ENCODE data around the gene PLPPR1. TPM values are rescaled to one million over a fixed set of nuclear protein-coding genes. Genes with fewer than 3 reads are reported as not detected.

Gene PLPPR1
- total and polyA plus RNA-seq, 2 donors (not counting 1 experiment from before 2014, with no cell fraction given) = not detected

- Histone ChIP-seq H2AFZ (ENCODE audit: low read length) (no peak overlapping the region), H3K4me3 (replicated peaks in 1 of 4; ENCODE audit: control extremely low read depth in 1 of 4, insufficient read depth in 1 of 4, low read depth in 3 of 4, low read length in 4 of 4) (no peak overlapping the region), H3K4me2 (ENCODE audit: extremely low read depth, insufficient read depth, low read length) (no peak overlapping the region), H4K20me1 (ENCODE audit: control insufficient read depth, extremely low read depth, insufficient read depth, low read length) (no peaks in the 10 kb centered on the region), H3K9ac (ENCODE audit: insufficient read depth, low read length) (no peak overlapping the region), H3K9me3 (ENCODE audit: control insufficient read depth, insufficient read depth, low read depth, low read length) (no peaks in the 10 kb centered on the region), H3K36me3 (ENCODE audit: control insufficient read depth, insufficient read depth, low read length) (no peaks in the 10 kb centered on the region), H3K4me1 (ENCODE audit: control insufficient read depth, extremely low read depth, insufficient read depth, low read length) (no peaks in the 10 kb centered on the region), H3K27ac (ENCODE audit: insufficient read depth, low read length) (no peak overlapping the region), H3K27me3 (ENCODE audit: control insufficient read depth, insufficient read depth, low read length) (no peaks in the 10 kb centered on the region), H3K79me2 (ENCODE audit: control insufficient read depth, insufficient read depth, low read length) (no peaks in the 10 kb centered on the region)
- TF ChIP-seq EZH2 (IDR thresholded peaks at IDR 0.05; ENCODE audit: low read length, missing control alignments) (no peak), CTCF (conservative IDR thresholded peaks at IDR 0.05 in 1 of 2, IDR thresholded peaks at IDR 0.05 in 1 of 2; ENCODE audit: low read depth in 1 of 2, low read length in 2 of 2) (no peak)
- DNase-seq (ENCODE audit: low read depth in 2 of 2) = no peak
These were observed 343.3 kb downstream of the PLPPR1 start for GRCh38 chr9:101371813-101372212.

GRCh38 chr9:101372327-101373118 is 344.0 kb downstream of the PLPPR1 start:
- H3K9ac ChIP-seq (ENCODE audit: insufficient read depth, low read length) = no peak overlapping the region
- no peak for DNase-seq (ENCODE audit: low read depth in 2 of 2)

More at GRCh38 chr9:101372327-101373118, 344.0 kb downstream of the PLPPR1 start:
- TF ChIP-seq CTCF (conservative IDR thresholded peaks at IDR 0.05 in 1 of 2, IDR thresholded peaks at IDR 0.05 in 1 of 2; ENCODE audit: low read depth in 1 of 2, low read length in 2 of 2) (no peak), EZH2 (IDR thresholded peaks at IDR 0.05; ENCODE audit: low read length, missing control alignments) (no peak)
- Histone ChIP-seq H3K4me1 (ENCODE audit: control insufficient read depth, extremely low read depth, insufficient read depth, low read length) (no peaks in the 10 kb centered on the region), H3K27ac (ENCODE audit: insufficient read depth, low read length) (no peak overlapping the region), H3K4me2 (ENCODE audit: extremely low read depth, insufficient read depth, low read length) (no peak overlapping the region), H2AFZ (ENCODE audit: low read length) (no peak overlapping the region), H3K27me3 (ENCODE audit: control insufficient read depth, insufficient read depth, low read length) (no peaks in the 10 kb centered on the region), H4K20me1 (ENCODE audit: control insufficient read depth, extremely low read depth, insufficient read depth, low read length) (no peaks in the 10 kb centered on the region), H3K79me2 (ENCODE audit: control insufficient read depth, insufficient read depth, low read length) (no peaks in the 10 kb centered on the region), H3K9me3 (ENCODE audit: control insufficient read depth, insufficient read depth, low read depth, low read length) (no peaks in the 10 kb centered on the region), H3K36me3 (ENCODE audit: control insufficient read depth, insufficient read depth, low read length) (no peaks in the 10 kb centered on the region), H3K4me3 (replicated peaks in 1 of 4; ENCODE audit: control extremely low read depth in 1 of 4, insufficient read depth in 1 of 4, low read depth in 3 of 4, low read length in 4 of 4) (no peak overlapping the region)
